ENCODE results near the gene C9orf40. TPM values are rescaled to one million over a fixed set of nuclear protein-coding genes. Genes with fewer than 3 reads are reported as not detected.

The C9orf40 gene
- total RNA-seq, 1 experiment from 2014 or later: 10.3 TPM

DNA sequence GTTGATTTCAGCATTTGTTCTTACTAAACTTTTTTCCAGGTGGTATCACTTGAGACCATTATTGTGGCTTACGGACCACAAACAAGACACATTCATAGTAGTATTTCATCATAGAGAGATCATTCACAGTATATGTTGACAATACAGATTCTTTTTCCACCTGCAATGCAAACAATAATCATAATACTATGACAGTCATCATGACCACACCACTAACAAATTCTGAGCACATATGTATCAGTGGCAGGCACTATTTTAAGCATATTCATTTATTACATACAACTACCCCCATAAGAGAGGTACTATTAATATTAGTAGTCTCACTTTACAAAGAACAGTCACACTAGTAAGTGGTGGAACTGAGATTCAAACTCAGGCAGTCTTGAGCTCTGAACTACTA lies 31.0 kb upstream of the C9orf40 start:
- no peak overlapping the region for H3K27ac ChIP-seq (ENCODE audit: insufficient read length, low read depth, low read length)
- DNase-seq: no peak
- no peaks in the 10 kb centered on the region for H3K23me2 ChIP-seq (ENCODE audit: insufficient read length, low read depth, low read length, poor library complexity, severe bottlenecking)
- no peak overlapping the region for H2AFZ ChIP-seq (ENCODE audit: low read length)
- H3T11ph ChIP-seq (ENCODE audit: low read length): no peak overlapping the region
- no peaks in the 10 kb centered on the region for H3K4me1 ChIP-seq (ENCODE audit: insufficient read depth, low read length)
- H4K8ac ChIP-seq (replicated peaks; ENCODE audit: insufficient read length, low read depth, low read length): no peak overlapping the region
- no peak overlapping the region for H3K27ac Mint-ChIP-seq
- no peak overlapping the region for H2BK20ac ChIP-seq (ENCODE audit: low read depth, low read length, poor library complexity, severe bottlenecking)
- H2BK12ac ChIP-seq (ENCODE audit: insufficient read length, low read depth, low read length): no peak overlapping the region
- H3K4me1 Mint-ChIP-seq: no peaks in the 10 kb centered on the region
- H2BK5ac ChIP-seq (ENCODE audit: insufficient read length, low read length): no peak overlapping the region
- H3K4me3 Mint-ChIP-seq: no peak overlapping the region
- H3K36me3 Mint-ChIP-seq (ENCODE audit: insufficient read depth in 1 of 3, low read depth in 3 of 3): peaks cover 1 to 34% (median 17%) of the 10 kb centered on the region in 3 experiments; a peak in 5 of 7 replicates
- no peak overlapping the region for H4K91ac ChIP-seq (ENCODE audit: insufficient read length, low read depth, low read length)
- H3K79me2 ChIP-seq (ENCODE audit: insufficient read depth, low read length): no peaks in the 10 kb centered on the region
- no peak overlapping the region for H2AK5ac ChIP-seq (ENCODE audit: insufficient read length, low read length)
- WGBS (ENCODE audit: extremely low coverage, insufficient read length, low lambda C conversion rate): no CpG with 5 or more reads among the region's 1 CpG
- no peak overlapping the region for H3K4ac ChIP-seq (ENCODE audit: low read depth, low read length)
- no peak overlapping the region for H4K5ac ChIP-seq (ENCODE audit: insufficient read length, low read depth, low read length)
- no peak overlapping the region for H3K18ac ChIP-seq (ENCODE audit: insufficient read length, low read depth, low read length)
- no peaks in the 10 kb centered on the region for H3K9me3 Mint-ChIP-seq
- no peak overlapping the region for H3K4me2 ChIP-seq (ENCODE audit: insufficient read depth, insufficient read length, low read length)
- no peak overlapping the region for H2BK15ac ChIP-seq (ENCODE audit: low read depth, low read length)
- no peak overlapping the region for H3K23ac ChIP-seq (ENCODE audit: insufficient read length, low read depth, low read length)
- H4K20me1 ChIP-seq (ENCODE audit: control insufficient read depth, insufficient read depth, insufficient read length): no peaks in the 10 kb centered on the region
- H3K9ac ChIP-seq (ENCODE audit: extremely low read depth, insufficient read length, low read length): no peak overlapping the region
- H3K9me3 ChIP-seq (ENCODE audit: control insufficient read depth, low read depth, low read length): no peaks in the 10 kb centered on the region
- no peak overlapping the region for H3K56ac ChIP-seq (ENCODE audit: insufficient read length, low read depth, low read length)
- TF ChIP-seq, protein P1, sequence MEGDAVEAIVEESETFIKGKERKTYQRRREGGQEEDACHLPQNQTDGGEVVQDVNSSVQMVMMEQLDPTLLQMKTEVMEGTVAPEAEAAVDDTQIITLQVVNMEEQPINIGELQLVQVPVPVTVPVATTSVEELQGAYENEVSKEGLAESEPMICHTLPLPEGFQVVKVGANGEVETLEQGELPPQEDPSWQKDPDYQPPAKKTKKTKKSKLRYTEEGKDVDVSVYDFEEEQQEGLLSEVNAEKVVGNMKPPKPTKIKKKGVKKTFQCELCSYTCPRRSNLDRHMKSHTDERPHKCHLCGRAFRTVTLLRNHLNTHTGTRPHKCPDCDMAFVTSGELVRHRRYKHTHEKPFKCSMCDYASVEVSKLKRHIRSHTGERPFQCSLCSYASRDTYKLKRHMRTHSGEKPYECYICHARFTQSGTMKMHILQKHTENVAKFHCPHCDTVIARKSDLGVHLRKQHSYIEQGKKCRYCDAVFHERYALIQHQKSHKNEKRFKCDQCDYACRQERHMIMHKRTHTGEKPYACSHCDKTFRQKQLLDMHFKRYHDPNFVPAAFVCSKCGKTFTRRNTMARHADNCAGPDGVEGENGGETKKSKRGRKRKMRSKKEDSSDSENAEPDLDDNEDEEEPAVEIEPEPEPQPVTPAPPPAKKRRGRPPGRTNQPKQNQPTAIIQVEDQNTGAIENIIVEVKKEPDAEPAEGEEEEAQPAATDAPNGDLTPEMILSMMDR (conservative IDR thresholded peaks at IDR 0.05): no peak
- H3K27me3 ChIP-seq (ENCODE audit: insufficient read depth, low read length): no peaks in the 10 kb centered on the region
- no peaks in the 10 kb centered on the region for H3K27me3 Mint-ChIP-seq (ENCODE audit: low read depth)
- H2BK120ac ChIP-seq (ENCODE audit: low read depth, low read length, poor library complexity, severe bottlenecking): no peak overlapping the region
- no peaks in the 10 kb centered on the region for H3K79me1 ChIP-seq (ENCODE audit: insufficient read depth, low read depth, low read length, poor library complexity, severe bottlenecking)
- H3K14ac ChIP-seq (ENCODE audit: insufficient read depth, low read length): no peak overlapping the region

Measured in H9 (cell line).